Vagina (tissue), 2 donors: Measurements from ENCODE around the gene FADS3. TPM values are rescaled to one million over a fixed set of nuclear protein-coding genes. Genes with fewer than 3 reads are reported as not detected.
A peak's percentile ranks its signal among the peaks of the same experiment; 100 is the strongest.

Experiments
- DNase-seq, 2 donors: peaks; one replicate each; pipeline ENCODE4 v3.0.0-alpha.2; 2017; ENCODE audit errors: extremely low spot score in 2 of 2
- H3K27ac ChIP-seq: fragments of 200-600 bp; sonication (generic); one replicate; pipeline ENCODE4 v1.5.1; 2019
- H3K27me3 ChIP-seq: fragments of 200-600 bp; sonication (generic); one replicate; pipeline ENCODE4 v1.5.1; 2019
- H3K36me3 ChIP-seq, 2 donors: fragments of 200-600 bp; sonication (generic); one replicate each; pipeline ENCODE4 v1.5.1; 2017 to 2019
- H3K4me1 ChIP-seq: fragments of 200-600 bp; sonication (generic); one replicate; pipeline ENCODE4 v1.5.1; 2019
- H3K4me3 ChIP-seq, 2 donors: fragments of 200-600 bp; sonication (generic); 1 replicate in 1 of 2; 2 replicates in 1 of 2; pipeline ENCODE4 v1.5.1; 2016 to 2019
- H3K9me3 ChIP-seq: fragments of 200-600 bp; sonication (generic); one replicate; pipeline ENCODE4 v1.5.1; 2019
- POLR2A ChIP-seq, 2 donors: fragments of 450-650 bp; IDR thresholded peaks; one replicate each; pipeline ENCODE4 v1.6.1; 2017; ENCODE audit warnings: antibody characterized with exemption in 2 of 2, mild to moderate bottlenecking in 2 of 2, moderate library complexity in 2 of 2
- POLR2AphosphoS5 ChIP-seq, 2 donors: sonication (generic); formaldehyde crosslinking; IDR thresholded peaks; one replicate each; pipeline ENCODE4 v1.9.0; 2017; ENCODE audit warnings: antibody characterized with exemption in 2 of 2, mild to moderate bottlenecking in 2 of 2, low read depth in 1 of 2; ENCODE audit not compliant: insufficient read depth in 1 of 2
- intact Hi-C: fragments of 100-400 bp; cut with DNase I; formaldehyde crosslinking; loops from one replicate; pipeline ENCODE4 v1.15.1; 2023
- total RNA-seq: library from RNA; depleted of rRNA; stranded (reverse); fragments of >200 nt; gene quantifications from one replicate; pipeline ENCODE4 v1.2.3, GENCODE V29; 2016
- TF ChIP-seq, protein P1 (sequence below), 3 experiments: fragments of 450-650 bp in 2 of 3; fragments of 200-600 bp in 1 of 3; sonication (generic) in 1 of 3; IDR thresholded peaks; one replicate each; pipeline ENCODE4 v1.5.1; 2017 to 2019; ENCODE audit warnings: antibody characterized with exemption in 3 of 3, mild to moderate bottlenecking in 2 of 3, moderate library complexity in 2 of 3

The FADS3 gene
- total RNA-seq, 1 donor from 2014 or later = 41.5 TPM

- Histone ChIP-seq H3K9me3 (no peaks in the 10 kb centered on the region), H3K4me3 (peak overlapping the region in 1 of 2 donors; percentile 62), H3K27me3 (no peaks in the 10 kb centered on the region), H3K27ac (peak overlapping the region; percentile 85), H3K4me1 (peaks cover 61% of the 10 kb centered on the region), H3K36me3 (no peaks in the 10 kb centered on the region)
- peak in 1 of 2 donors; percentile 88 for DNase-seq
- intact Hi-C loops = no loop called here
- no peak for TF ChIP-seq POLR2A (IDR thresholded peaks at IDR 0.05)
- TF ChIP-seq, protein P1, sequence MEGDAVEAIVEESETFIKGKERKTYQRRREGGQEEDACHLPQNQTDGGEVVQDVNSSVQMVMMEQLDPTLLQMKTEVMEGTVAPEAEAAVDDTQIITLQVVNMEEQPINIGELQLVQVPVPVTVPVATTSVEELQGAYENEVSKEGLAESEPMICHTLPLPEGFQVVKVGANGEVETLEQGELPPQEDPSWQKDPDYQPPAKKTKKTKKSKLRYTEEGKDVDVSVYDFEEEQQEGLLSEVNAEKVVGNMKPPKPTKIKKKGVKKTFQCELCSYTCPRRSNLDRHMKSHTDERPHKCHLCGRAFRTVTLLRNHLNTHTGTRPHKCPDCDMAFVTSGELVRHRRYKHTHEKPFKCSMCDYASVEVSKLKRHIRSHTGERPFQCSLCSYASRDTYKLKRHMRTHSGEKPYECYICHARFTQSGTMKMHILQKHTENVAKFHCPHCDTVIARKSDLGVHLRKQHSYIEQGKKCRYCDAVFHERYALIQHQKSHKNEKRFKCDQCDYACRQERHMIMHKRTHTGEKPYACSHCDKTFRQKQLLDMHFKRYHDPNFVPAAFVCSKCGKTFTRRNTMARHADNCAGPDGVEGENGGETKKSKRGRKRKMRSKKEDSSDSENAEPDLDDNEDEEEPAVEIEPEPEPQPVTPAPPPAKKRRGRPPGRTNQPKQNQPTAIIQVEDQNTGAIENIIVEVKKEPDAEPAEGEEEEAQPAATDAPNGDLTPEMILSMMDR (IDR thresholded peaks at IDR 0.05) = no peak
- no peak for TF ChIP-seq POLR2AphosphoS5 (IDR thresholded peaks at IDR 0.05; ENCODE audit: insufficient read depth in 1 of 2, low read depth in 1 of 2)
These were observed 27.0 kb upstream of the FADS3 start for GRCh38 chr11:61918251-61918937.

DNA sequence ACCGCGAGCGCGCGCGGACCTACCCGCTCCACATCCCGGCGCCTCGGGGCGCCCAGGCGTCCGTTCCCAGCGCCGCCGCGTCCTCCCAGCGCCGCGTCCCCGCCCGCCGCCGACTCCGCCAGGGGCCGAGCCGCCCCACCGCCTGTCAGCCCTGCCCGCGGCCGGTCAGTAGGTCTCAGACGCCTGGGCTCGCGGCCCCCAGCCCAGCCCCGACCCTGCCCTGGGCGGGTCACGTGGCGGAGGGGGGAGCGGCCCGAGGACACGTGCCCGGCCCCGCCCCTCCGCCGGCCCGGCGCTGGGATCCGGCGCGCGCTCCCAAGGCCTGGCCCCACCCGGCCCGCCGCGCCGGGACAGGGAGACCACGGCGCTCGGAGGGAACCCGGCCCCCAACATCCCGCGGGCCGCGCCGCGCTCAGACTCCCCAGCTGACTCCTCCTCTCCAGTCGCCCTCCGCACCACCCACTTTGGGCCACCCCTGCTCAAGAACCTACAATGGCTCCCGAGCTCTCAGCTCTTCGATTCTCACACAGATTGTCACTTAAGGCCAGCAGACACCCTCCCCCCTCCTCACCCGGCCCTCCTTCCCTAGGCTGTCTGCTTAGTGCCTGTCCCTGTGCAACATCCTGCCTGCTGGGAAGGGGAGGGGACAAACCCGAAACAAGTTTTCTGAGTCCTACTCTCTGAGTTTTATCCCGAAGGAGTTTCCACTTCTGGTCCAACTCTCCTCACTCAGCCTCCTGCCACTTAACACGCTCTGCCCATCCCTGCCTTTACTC is 26.2 kb upstream of the FADS3 start, which contains the start of gene RAB3IL1:
TSS of gene RAB3IL1 (minus strand) at position 233 of the 776 bp plus-strand sequence. CDS start at position 34, 199 bp downstream.
- peak within 1 kb of the TSS; percentile 62 to 79 for H3K4me3 ChIP-seq
- intact Hi-C loops = no loop called here
- H3K9me3 ChIP-seq = no peaks in the 10 kb centered on the region
- peaks cover 61% of the 10 kb centered on the region for H3K4me1 ChIP-seq
- DNase-seq = peak in 1 of 2 donors; percentile 92
- TF ChIP-seq POLR2A (IDR thresholded peaks at IDR 0.05) = peak in 1 of 2 donors; percentile 84
- peak in 1 of 2 donors; percentile 74 for TF ChIP-seq POLR2AphosphoS5 (IDR thresholded peaks at IDR 0.05; ENCODE audit: insufficient read depth in 1 of 2, low read depth in 1 of 2)
- TF ChIP-seq, protein P1 (IDR thresholded peaks at IDR 0.05) = no peak
- no peaks in the 10 kb centered on the region for H3K36me3 ChIP-seq
- no peaks in the 10 kb centered on the region for H3K27me3 ChIP-seq
- peak within 1 kb of the TSS; percentile 85 for H3K27ac ChIP-seq

- no peaks in the 10 kb centered on the region for H3K27me3 ChIP-seq
- peaks cover 62% of the 10 kb centered on the region for H3K4me1 ChIP-seq
- H3K9me3 ChIP-seq = no peaks in the 10 kb centered on the region
- intact Hi-C loops = no loop called here
- H3K36me3 ChIP-seq = no peaks in the 10 kb centered on the region
- peak in 1 of 2 donors; percentile 88 for DNase-seq
- TF ChIP-seq, protein P1 (IDR thresholded peaks at IDR 0.05) = no peak
- peak overlapping the region; percentile 62 to 79 for H3K4me3 ChIP-seq
- H3K27ac ChIP-seq = peak overlapping the region; percentile 85
These were observed 25.5 kb upstream of the FADS3 start for GRCh38 chr11:61916737-61917333.

DNA sequence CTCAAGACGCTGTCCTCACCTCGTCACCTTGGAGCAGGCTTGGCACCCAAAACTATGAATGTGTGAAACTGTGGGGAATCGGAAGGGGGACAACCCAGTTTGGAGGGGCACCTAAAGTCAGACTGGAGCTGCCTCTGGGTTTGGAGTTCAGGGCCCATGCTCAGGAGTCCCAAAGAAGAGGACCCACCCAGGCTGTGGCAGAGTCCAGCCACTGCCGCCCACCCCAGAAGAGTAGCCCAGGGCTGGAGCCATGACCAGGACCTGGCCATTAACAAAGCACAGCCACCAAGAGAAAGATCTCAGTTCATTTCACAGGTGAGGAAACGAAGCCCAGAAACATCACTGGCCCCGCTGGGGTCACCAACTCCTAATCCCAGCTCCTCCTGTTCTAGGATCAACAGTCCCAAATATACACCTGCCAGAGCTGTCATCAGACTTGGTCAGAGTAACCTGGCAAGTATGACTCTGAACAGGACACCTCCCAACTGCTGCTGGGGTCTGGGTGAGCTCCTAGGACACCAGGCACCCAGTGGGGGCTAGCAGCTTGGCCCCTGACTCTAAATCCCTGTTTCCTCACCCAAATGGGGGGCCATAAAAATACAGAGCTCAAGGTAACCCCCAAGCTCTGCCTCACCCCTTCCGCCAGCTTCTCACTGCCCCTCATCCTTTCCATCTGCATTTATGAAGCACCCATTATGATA is 23.3 kb upstream of the FADS3 start:
- Histone ChIP-seq H3K4me3 (peak overlapping the region in 1 of 2 donors; percentile 2), H3K27ac (peak overlapping the region; percentile 85), H3K27me3 (no peaks in the 10 kb centered on the region), H3K36me3 (no peaks in the 10 kb centered on the region), H3K9me3 (no peaks in the 10 kb centered on the region), H3K4me1 (peaks cover 77% of the 10 kb centered on the region)
- peak in 1 of 2 donors; percentile 85 for DNase-seq
- intact Hi-C loops = no loop called here
- TF ChIP-seq POLR2AphosphoS5 (IDR thresholded peaks at IDR 0.05; ENCODE audit: insufficient read depth in 1 of 2, low read depth in 1 of 2) = no peak
